Umbilical cord (tissue), 2 donors: ENCODE results near the gene METTL1. TPM values are rescaled to one million over a fixed set of nuclear protein-coding genes. Genes with fewer than 3 reads are reported as not detected.
A peak's percentile ranks its signal among the peaks of the same experiment; 100 is the strongest.

Experiments used
- DNase-seq: peaks from one replicate; pipeline ENCODE4 v3.0.0-alpha.2; 2015; ENCODE audit warnings: low spot score
- total RNA-seq: library from RNA; depleted of rRNA; stranded (reverse); fragments of >200 nt; gene quantifications from one replicate; pipeline ENCODE4 v1.2.3, GENCODE V29; 2014; ENCODE audit warnings: low replicate concordance; ENCODE audit not compliant: insufficient read depth

Gene METTL1
- total RNA-seq, 1 donor from 2014 or later: not detected

DNA sequence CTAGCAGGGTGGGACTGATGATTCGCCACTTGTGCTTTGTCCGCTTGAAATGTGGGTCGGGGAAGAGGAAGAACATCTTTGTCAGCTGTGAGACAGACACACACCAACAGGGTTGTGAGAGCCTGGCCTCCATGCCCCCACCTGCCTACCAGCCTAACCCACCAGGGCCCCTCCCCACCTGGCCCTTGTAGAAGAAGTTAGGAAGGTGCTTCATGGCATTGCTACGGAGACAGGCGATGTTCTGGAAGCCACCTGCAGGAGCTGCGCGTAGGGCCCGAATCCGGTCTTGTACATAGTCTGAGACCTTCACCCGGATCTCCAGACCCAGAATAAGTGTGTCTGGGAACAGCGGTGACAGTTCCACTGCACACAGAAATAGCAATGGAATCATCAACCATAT, 2.3 kb downstream of the METTL1 start:
- DNase-seq: no peak

GRCh38 chr12:57767876-57768275, 4.0 kb downstream of the METTL1 start:
- no peak for DNase-seq

DNA sequence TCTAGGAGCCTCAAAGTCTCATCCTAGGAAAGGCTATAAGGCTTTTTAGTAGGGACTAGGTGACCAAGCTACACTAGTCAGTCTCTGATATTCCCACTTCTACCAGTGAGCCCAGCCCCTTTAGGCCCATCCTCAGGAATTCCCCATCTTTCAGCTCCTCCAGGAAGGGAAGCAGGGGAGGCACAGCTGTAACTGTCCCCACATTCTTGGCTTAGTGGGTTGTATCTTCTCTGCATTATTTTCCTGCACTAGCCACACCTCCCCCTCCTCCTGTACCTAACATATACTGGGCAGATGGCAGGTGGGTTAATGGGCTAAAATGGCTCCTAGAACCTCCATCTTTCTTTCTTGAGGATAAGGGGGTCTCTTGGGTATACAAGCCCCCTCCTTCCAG, 4.6 kb downstream of the METTL1 start:
- no peak for DNase-seq

- peak; percentile 9 for DNase-seq
These were observed 5.2 kb downstream of the METTL1 start, which contains the start of gene CYP27B1 for GRCh38 chr12:57766464-57767304. Gene CYP27B1, minus strand, starts transcription at chr12:57767078. Its CDS starts 37 bp downstream, at chr12:57767041.

GRCh38 chr12:57765698-57766463, 6.0 kb downstream of the METTL1 start:
- peak; percentile 9 for DNase-seq

GRCh38 chr12:57765003-57765697, 6.8 kb downstream of the METTL1 start:
- peak; percentile 17 for DNase-seq

- DNase-seq: no peak
These were observed 7.3 kb downstream of the METTL1 start for GRCh38 chr12:57764662-57765002.

- no peak for DNase-seq
These were observed 7.8 kb downstream of the METTL1 start for GRCh38 chr12:57763881-57764661.

- no peak for DNase-seq
These were observed 9.4 kb downstream of the METTL1 start for GRCh38 chr12:57762463-57762862.

DNA sequence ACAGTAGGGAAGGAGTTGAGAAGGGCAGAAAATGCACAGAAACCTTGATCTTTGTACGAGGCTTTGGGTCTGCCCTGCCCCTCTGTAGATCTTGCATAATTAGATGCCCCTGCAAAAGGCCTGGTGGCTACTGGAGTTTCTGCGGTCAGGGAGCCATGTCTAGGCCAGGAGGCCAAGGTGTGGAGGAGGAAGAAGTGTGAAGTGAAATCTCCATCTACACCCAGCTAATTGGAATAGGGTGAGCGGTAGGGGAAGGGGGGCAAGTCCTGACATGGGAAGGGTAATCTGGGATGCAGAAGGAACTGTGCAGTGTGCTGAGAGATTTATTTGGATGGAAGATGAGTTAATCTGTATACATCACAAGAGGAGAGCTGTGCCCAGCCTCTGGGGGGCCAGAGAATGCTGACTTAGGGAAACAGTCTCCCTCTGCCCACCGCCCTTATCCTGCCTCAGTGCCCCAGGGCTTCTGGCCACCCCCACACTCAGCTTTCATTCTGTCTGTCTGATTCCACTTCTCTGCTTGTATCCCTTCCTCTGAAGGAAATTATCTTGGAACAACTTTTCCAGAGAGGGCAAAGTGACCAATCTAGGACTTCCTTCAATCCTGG, 10.4 kb downstream of the METTL1 start:
- DNase-seq: no peak

GRCh38 chr12:57760347-57760982, 11.4 kb downstream of the METTL1 start:
- DNase-seq: no peak

DNA sequence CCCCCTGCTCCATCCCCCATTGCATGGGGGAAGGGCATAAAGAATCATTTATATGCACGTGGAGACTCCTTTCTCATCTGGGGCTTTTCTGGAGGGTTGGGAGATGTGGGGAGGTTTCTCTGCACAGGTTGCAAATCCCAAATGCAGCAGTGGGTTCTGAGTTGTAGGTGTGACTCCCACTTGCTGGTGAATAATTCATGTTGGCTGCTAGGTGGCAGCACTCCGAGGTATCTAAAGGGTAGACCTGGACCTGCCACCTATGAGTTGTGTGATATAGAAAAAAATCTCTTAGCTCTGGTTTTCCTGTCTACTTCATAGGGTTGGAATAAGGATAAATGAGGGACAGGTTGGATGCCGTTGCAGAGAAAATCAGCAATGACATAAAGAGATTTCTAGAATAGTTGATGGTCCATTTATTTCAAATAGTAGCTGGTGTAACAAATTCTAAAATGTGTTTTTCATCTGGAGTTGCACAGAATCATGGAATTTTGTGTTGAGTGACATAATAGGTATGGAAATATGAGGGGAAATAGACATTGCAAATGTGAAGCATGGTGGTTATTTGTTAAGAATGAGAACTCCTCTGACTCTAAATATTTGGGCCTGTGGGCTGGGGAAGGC, 12.4 kb downstream of the METTL1 start:
- no peak for DNase-seq

GRCh38 chr12:57758552-57759359, 13.1 kb downstream of the METTL1 start:
- no peak for DNase-seq

GRCh38 chr12:57757771-57758170, 14.1 kb downstream of the METTL1 start:
- DNase-seq: no peak

GRCh38 chr12:57756406-57757341, 15.2 kb downstream of the METTL1 start:
- no peak for DNase-seq

- no peak for DNase-seq
These were observed 16.2 kb downstream of the METTL1 start for GRCh38 chr12:57755454-57756372.

DNA sequence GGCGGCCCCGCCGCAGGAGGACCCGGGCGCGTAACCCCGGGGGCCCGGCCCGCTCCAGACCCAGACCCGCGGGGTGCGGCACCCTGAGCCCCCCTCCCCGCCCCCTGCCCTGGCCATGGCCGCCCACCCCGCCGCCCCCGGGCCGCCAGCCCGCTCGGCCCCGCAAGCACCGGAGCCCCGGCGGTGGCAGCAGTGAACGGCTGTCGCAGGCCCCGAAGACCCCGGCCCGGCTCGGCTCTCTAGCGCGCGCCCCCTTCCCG, 16.8 kb downstream of the METTL1 start:
- no peak for DNase-seq
